ENCODE results near the gene ZNF689. TPM values are rescaled to one million over a fixed set of nuclear protein-coding genes. Genes with fewer than 3 reads are reported as not detected.

ZNF689 gene
- polyA plus RNA-seq, 1 donor from 2014 or later, result 10.6 TPM

- H3K27ac ChIP-seq (ENCODE audit: low read length), result no peak overlapping the region
- H3K9me2 ChIP-seq (ENCODE audit: insufficient read depth, low read length), result no peaks in the 10 kb centered on the region
- no peaks in the 10 kb centered on the region for H4K20me1 ChIP-seq (ENCODE audit: insufficient read depth)
- H3K27me3 ChIP-seq (ENCODE audit: insufficient read depth, low read depth, low read length), result no peaks in the 10 kb centered on the region
- H3K9ac ChIP-seq (ENCODE audit: low read length), result no peak overlapping the region
- H3K4me3 ChIP-seq (ENCODE audit: low read length), result no peak overlapping the region
- no peak overlapping the region for H2AFZ ChIP-seq (ENCODE audit: low read depth, low read length)
- H3K79me2 ChIP-seq (replicated peaks; ENCODE audit: insufficient read depth, low read length), result peaks cover 18% of the 10 kb centered on the region
- H3F3A ChIP-seq (ENCODE audit: insufficient read depth, low read length, poor library complexity, severe bottlenecking), result peaks cover 6% of the 10 kb centered on the region
- no peak overlapping the region for H3K4me2 ChIP-seq (ENCODE audit: low read length)
- TF ChIP-seq EP300 (conservative IDR thresholded peaks at IDR 0.05; ENCODE audit: poor library complexity, severe bottlenecking) (no peak), TAF1 (IDR thresholded peaks at IDR 0.05; ENCODE audit: low read depth) (no peak), POLR2AphosphoS5 (IDR thresholded peaks at IDR 0.05) (no peak), SMC3 (conservative IDR thresholded peaks at IDR 0.05; ENCODE audit: poor library complexity) (no peak), CTCF (IDR thresholded peaks at IDR 0.05; ENCODE audit: poor library complexity, severe bottlenecking) (no peak), EZH2 (IDR thresholded peaks at IDR 0.05; ENCODE audit: borderline replicate concordance, insufficient read depth, low read length, poor library complexity, severe bottlenecking) (no peak), RAD21 (conservative IDR thresholded peaks at IDR 0.05) (no peak), MXI1 (conservative IDR thresholded peaks at IDR 0.05; ENCODE audit: poor library complexity, severe bottlenecking) (no peak)
- TF ChIP-seq, protein P1, sequence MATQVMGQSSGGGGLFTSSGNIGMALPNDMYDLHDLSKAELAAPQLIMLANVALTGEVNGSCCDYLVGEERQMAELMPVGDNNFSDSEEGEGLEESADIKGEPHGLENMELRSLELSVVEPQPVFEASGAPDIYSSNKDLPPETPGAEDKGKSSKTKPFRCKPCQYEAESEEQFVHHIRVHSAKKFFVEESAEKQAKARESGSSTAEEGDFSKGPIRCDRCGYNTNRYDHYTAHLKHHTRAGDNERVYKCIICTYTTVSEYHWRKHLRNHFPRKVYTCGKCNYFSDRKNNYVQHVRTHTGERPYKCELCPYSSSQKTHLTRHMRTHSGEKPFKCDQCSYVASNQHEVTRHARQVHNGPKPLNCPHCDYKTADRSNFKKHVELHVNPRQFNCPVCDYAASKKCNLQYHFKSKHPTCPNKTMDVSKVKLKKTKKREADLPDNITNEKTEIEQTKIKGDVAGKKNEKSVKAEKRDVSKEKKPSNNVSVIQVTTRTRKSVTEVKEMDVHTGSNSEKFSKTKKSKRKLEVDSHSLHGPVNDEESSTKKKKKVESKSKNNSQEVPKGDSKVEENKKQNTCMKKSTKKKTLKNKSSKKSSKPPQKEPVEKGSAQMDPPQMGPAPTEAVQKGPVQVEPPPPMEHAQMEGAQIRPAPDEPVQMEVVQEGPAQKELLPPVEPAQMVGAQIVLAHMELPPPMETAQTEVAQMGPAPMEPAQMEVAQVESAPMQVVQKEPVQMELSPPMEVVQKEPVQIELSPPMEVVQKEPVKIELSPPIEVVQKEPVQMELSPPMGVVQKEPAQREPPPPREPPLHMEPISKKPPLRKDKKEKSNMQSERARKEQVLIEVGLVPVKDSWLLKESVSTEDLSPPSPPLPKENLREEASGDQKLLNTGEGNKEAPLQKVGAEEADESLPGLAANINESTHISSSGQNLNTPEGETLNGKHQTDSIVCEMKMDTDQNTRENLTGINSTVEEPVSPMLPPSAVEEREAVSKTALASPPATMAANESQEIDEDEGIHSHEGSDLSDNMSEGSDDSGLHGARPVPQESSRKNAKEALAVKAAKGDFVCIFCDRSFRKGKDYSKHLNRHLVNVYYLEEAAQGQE (IDR thresholded peaks at IDR 0.05; ENCODE audit: borderline replicate concordance), result no peak
- H3K36me3 ChIP-seq (ENCODE audit: insufficient read depth, low read length), result no peaks in the 10 kb centered on the region
- H3K9me3 ChIP-seq (ENCODE audit: low read length), result no peaks in the 10 kb centered on the region
Measured at GRCh38 chr16:30654856-30655255, 44.7 kb upstream of the ZNF689 start.

GRCh38 chr16:30652718-30653117, 42.5 kb upstream of the ZNF689 start:
- Histone ChIP-seq H4K20me1 (ENCODE audit: insufficient read depth) (no peaks in the 10 kb centered on the region), H2AFZ (ENCODE audit: low read depth, low read length) (no peak overlapping the region), H3K27me3 (ENCODE audit: insufficient read depth, low read depth, low read length) (no peaks in the 10 kb centered on the region), H3K9me3 (ENCODE audit: low read length) (no peaks in the 10 kb centered on the region), H3F3A (ENCODE audit: insufficient read depth, low read length, poor library complexity, severe bottlenecking) (peaks cover 6% of the 10 kb centered on the region), H3K9me2 (ENCODE audit: insufficient read depth, low read length) (no peaks in the 10 kb centered on the region), H3K27ac (ENCODE audit: low read length) (no peak overlapping the region), H3K4me2 (ENCODE audit: low read length) (peak overlapping the region; percentile 67), H3K79me2 (replicated peaks; ENCODE audit: insufficient read depth, low read length) (peaks cover 15% of the 10 kb centered on the region), H3K36me3 (ENCODE audit: insufficient read depth, low read length) (no peaks in the 10 kb centered on the region), H3K9ac (ENCODE audit: low read length) (no peak overlapping the region), H3K4me3 (ENCODE audit: low read length) (peak overlapping the region; percentile 96)
- TF ChIP-seq, protein P1 (IDR thresholded peaks at IDR 0.05; ENCODE audit: borderline replicate concordance), result no peak
- no peak for TF ChIP-seq POLR2AphosphoS5 (IDR thresholded peaks at IDR 0.05)
- TF ChIP-seq MXI1 (conservative IDR thresholded peaks at IDR 0.05; ENCODE audit: poor library complexity, severe bottlenecking), result no peak
- TF ChIP-seq CTCF (IDR thresholded peaks at IDR 0.05; ENCODE audit: poor library complexity, severe bottlenecking), result no peak
- TF ChIP-seq EZH2 (IDR thresholded peaks at IDR 0.05; ENCODE audit: borderline replicate concordance, insufficient read depth, low read length, poor library complexity, severe bottlenecking), result no peak
- no peak for TF ChIP-seq EP300 (conservative IDR thresholded peaks at IDR 0.05; ENCODE audit: poor library complexity, severe bottlenecking)
- TF ChIP-seq TAF1 (IDR thresholded peaks at IDR 0.05; ENCODE audit: low read depth), result no peak
- TF ChIP-seq SMC3 (conservative IDR thresholded peaks at IDR 0.05; ENCODE audit: poor library complexity), result no peak
- TF ChIP-seq RAD21 (conservative IDR thresholded peaks at IDR 0.05), result no peak
